Measurements from ENCODE around the gene DIP2A. TPM values are rescaled to one million over a fixed set of nuclear protein-coding genes. Genes with fewer than 3 reads are reported as not detected.

DIP2A gene
- polyA plus RNA-seq, 4 donors, result 13.8 to 42.9 (median 22.8) TPM

GRCh38 chr21:46585191-46585953 lies 126.7 kb downstream of the DIP2A start:
- Histone ChIP-seq H3K4me3 (ENCODE audit: low read depth in 1 of 3, low read length in 3 of 3) (no peak overlapping the region), H3K27me3 (ENCODE audit: control insufficient read depth in 3 of 3, insufficient read depth in 3 of 3, low read length in 3 of 3) (no peaks in the 10 kb centered on the region), H3K27ac (ENCODE audit: low read depth in 1 of 3, low read length in 2 of 3) (no peak overlapping the region), H3K4me1 (ENCODE audit: control insufficient read depth in 3 of 3, insufficient read depth in 2 of 3, low read depth in 1 of 3, low read length in 2 of 3) (no peaks in the 10 kb centered on the region), H3K36me3 (ENCODE audit: control insufficient read depth in 3 of 3, insufficient read depth in 2 of 3, low read depth in 1 of 3, low read length in 3 of 3) (peaks cover 0 to 6% (median 6%) of the 10 kb centered on the region in 3 donors), H3K9me3 (ENCODE audit: control insufficient read depth in 2 of 2, insufficient read depth in 1 of 2, low read depth in 1 of 2, low read length in 1 of 2) (peaks cover 2 to 24% of the 10 kb centered on the region in 2 donors)
- WGBS, 3 donors, result 64 to 91% (median 75%) methylated on average over 7 of the region's 7 CpGs
- DNase-seq (no peak), FAIRE-seq (no peak)

DNA sequence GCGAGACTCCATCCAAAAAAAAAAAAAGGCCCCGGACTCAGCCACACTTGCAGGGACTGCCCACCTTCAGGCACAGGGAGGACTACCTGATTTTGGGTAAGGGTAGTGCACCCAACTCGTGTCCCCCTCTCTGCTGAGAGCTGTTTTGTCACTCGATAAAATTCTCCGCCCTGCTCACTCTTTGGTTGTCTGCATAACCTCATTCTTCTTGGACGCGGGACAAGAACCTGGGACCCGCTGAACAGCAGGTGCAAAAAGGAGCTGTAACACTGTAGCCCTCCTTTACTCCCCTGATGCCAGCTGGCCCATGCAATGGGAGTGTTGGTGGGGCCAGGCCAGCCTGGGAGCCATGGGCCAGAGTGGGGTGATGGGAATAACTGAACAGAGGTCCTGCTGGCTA lies 135.6 kb downstream of the DIP2A start:
- WGBS, 3 donors, result 74 to 84% (median 75%) methylated on average over 8 of the region's 8 CpGs
- Histone ChIP-seq H3K4me1 (ENCODE audit: control insufficient read depth in 3 of 3, insufficient read depth in 2 of 3, low read depth in 1 of 3, low read length in 2 of 3) (no peaks in the 10 kb centered on the region), H3K9me3 (ENCODE audit: control insufficient read depth in 2 of 2, insufficient read depth in 1 of 2, low read depth in 1 of 2, low read length in 1 of 2) (peaks cover 0 to 22% of the 10 kb centered on the region in 2 donors), H3K27ac (ENCODE audit: low read depth in 1 of 3, low read length in 2 of 3) (no peak overlapping the region), H3K4me3 (ENCODE audit: low read depth in 1 of 3, low read length in 3 of 3) (no peak overlapping the region), H3K27me3 (ENCODE audit: control insufficient read depth in 3 of 3, insufficient read depth in 3 of 3, low read length in 3 of 3) (no peaks in the 10 kb centered on the region), H3K36me3 (ENCODE audit: control insufficient read depth in 3 of 3, insufficient read depth in 2 of 3, low read depth in 1 of 3, low read length in 3 of 3) (no peaks in the 10 kb centered on the region)
- FAIRE-seq, result no peak
- no peak for DNase-seq

GRCh38 chr21:46596201-46596600 lies 137.5 kb downstream of the DIP2A start:
- Histone ChIP-seq H3K27ac (ENCODE audit: low read depth in 1 of 3, low read length in 2 of 3) (no peak overlapping the region), H3K4me1 (ENCODE audit: control insufficient read depth in 3 of 3, insufficient read depth in 2 of 3, low read depth in 1 of 3, low read length in 2 of 3) (no peaks in the 10 kb centered on the region), H3K9me3 (ENCODE audit: control insufficient read depth in 2 of 2, insufficient read depth in 1 of 2, low read depth in 1 of 2, low read length in 1 of 2) (peaks cover 0 to 22% of the 10 kb centered on the region in 2 donors), H3K27me3 (ENCODE audit: control insufficient read depth in 3 of 3, insufficient read depth in 3 of 3, low read length in 3 of 3) (no peaks in the 10 kb centered on the region), H3K4me3 (ENCODE audit: low read depth in 1 of 3, low read length in 3 of 3) (no peak overlapping the region), H3K36me3 (ENCODE audit: control insufficient read depth in 3 of 3, insufficient read depth in 2 of 3, low read depth in 1 of 3, low read length in 3 of 3) (no peaks in the 10 kb centered on the region)
- 91 to 100% (median 100%) methylated on average over 1 of the region's 1 CpG for WGBS, 3 donors
- DNase-seq (no peak), FAIRE-seq (no peak)

DNA sequence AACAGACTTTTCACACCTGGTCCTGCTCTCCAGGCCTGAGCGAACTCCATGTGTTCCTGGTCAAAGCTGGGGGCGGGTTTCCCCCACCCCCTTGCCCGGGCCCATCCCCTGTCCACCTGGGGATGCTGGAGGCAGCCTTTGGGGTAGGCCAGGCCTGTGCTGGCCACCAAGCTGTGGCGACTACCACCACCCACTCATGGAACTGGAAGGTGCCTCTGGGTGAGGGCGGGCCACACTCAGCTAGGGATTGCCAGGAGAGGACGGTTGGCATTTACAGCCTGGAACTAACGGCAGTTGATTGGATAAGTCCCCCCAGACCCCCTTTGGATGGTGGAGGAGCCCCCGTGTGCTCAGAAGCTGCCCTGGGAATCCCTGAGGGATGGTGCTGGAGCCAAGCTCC lies 138.3 kb downstream of the DIP2A start:
- DNase-seq, result no peak
- no peak for FAIRE-seq
- no peak overlapping the region for H3K4me3 ChIP-seq (ENCODE audit: low read depth in 1 of 3, low read length in 3 of 3)
- peaks cover 0 to 21% of the 10 kb centered on the region in 2 donors for H3K9me3 ChIP-seq (ENCODE audit: control insufficient read depth in 2 of 2, insufficient read depth in 1 of 2, low read depth in 1 of 2, low read length in 1 of 2)
- WGBS, 3 donors, result 86 to 92% (median 86%) methylated on average over 8 of the region's 8 CpGs
- no peak overlapping the region for H3K27ac ChIP-seq (ENCODE audit: low read depth in 1 of 3, low read length in 2 of 3)
- no peaks in the 10 kb centered on the region for H3K27me3 ChIP-seq (ENCODE audit: control insufficient read depth in 3 of 3, insufficient read depth in 3 of 3, low read length in 3 of 3)
- H3K4me1 ChIP-seq (ENCODE audit: control insufficient read depth in 3 of 3, insufficient read depth in 2 of 3, low read depth in 1 of 3, low read length in 2 of 3), result no peaks in the 10 kb centered on the region
- no peaks in the 10 kb centered on the region for H3K36me3 ChIP-seq (ENCODE audit: control insufficient read depth in 3 of 3, insufficient read depth in 2 of 3, low read depth in 1 of 3, low read length in 3 of 3)

GRCh38 chr21:46597896-46598343 lies 139.2 kb downstream of the DIP2A start:
- Histone ChIP-seq H3K4me3 (ENCODE audit: low read depth in 1 of 3, low read length in 3 of 3) (no peak overlapping the region), H3K27me3 (ENCODE audit: control insufficient read depth in 3 of 3, insufficient read depth in 3 of 3, low read length in 3 of 3) (no peaks in the 10 kb centered on the region), H3K9me3 (ENCODE audit: control insufficient read depth in 2 of 2, insufficient read depth in 1 of 2, low read depth in 1 of 2, low read length in 1 of 2) (peaks cover 0 to 15% of the 10 kb centered on the region in 2 donors), H3K27ac (ENCODE audit: low read depth in 1 of 3, low read length in 2 of 3) (no peak overlapping the region), H3K4me1 (ENCODE audit: control insufficient read depth in 3 of 3, insufficient read depth in 2 of 3, low read depth in 1 of 3, low read length in 2 of 3) (no peaks in the 10 kb centered on the region), H3K36me3 (ENCODE audit: control insufficient read depth in 3 of 3, insufficient read depth in 2 of 3, low read depth in 1 of 3, low read length in 3 of 3) (no peaks in the 10 kb centered on the region)
- DNase-seq (no peak), FAIRE-seq (no peak)
- WGBS, 3 donors, result 89 to 94% (median 90%) methylated on average over 20 of the region's 20 CpGs

- DNase-seq, result peak in 1 of 2 donors; percentile 17
- Histone ChIP-seq H3K4me1 (ENCODE audit: control insufficient read depth in 3 of 3, insufficient read depth in 2 of 3, low read depth in 1 of 3, low read length in 2 of 3) (no peaks in the 10 kb centered on the region), H3K36me3 (ENCODE audit: control insufficient read depth in 3 of 3, insufficient read depth in 2 of 3, low read depth in 1 of 3, low read length in 3 of 3) (no peaks in the 10 kb centered on the region)
These were observed 140.2 kb downstream of the DIP2A start for GRCh38 chr21:46598581-46599572.

GRCh38 chr21:46600305-46600704 lies 141.6 kb downstream of the DIP2A start:
- Histone ChIP-seq H3K36me3 (ENCODE audit: control insufficient read depth in 3 of 3, insufficient read depth in 2 of 3, low read depth in 1 of 3, low read length in 3 of 3) (no peaks in the 10 kb centered on the region), H3K4me1 (ENCODE audit: control insufficient read depth in 3 of 3, insufficient read depth in 2 of 3, low read depth in 1 of 3, low read length in 2 of 3) (no peaks in the 10 kb centered on the region), H3K4me3 (ENCODE audit: low read depth in 1 of 3, low read length in 3 of 3) (no peak overlapping the region), H3K27ac (ENCODE audit: low read depth in 1 of 3, low read length in 2 of 3) (no peak overlapping the region), H3K27me3 (ENCODE audit: control insufficient read depth in 3 of 3, insufficient read depth in 3 of 3, low read length in 3 of 3) (no peaks in the 10 kb centered on the region), H3K9me3 (ENCODE audit: control insufficient read depth in 2 of 2, insufficient read depth in 1 of 2, low read depth in 1 of 2, low read length in 1 of 2) (no peaks in the 10 kb centered on the region)
- 49 to 69% (median 58%) methylated on average over 5 of the region's 5 CpGs for WGBS, 3 donors
- DNase-seq, result no peak
- FAIRE-seq, result no peak

More at GRCh38 chr21:46598581-46599572, 140.2 kb downstream of the DIP2A start:
- H3K4me3 ChIP-seq (ENCODE audit: low read depth in 1 of 3, low read length in 3 of 3), result no peak overlapping the region
- no peak for FAIRE-seq
- H3K9me3 ChIP-seq (ENCODE audit: control insufficient read depth in 2 of 2, insufficient read depth in 1 of 2, low read depth in 1 of 2, low read length in 1 of 2), result peaks cover 0 to 12% of the 10 kb centered on the region in 2 donors
- no peak overlapping the region for H3K27ac ChIP-seq (ENCODE audit: low read depth in 1 of 3, low read length in 2 of 3)
- H3K27me3 ChIP-seq (ENCODE audit: control insufficient read depth in 3 of 3, insufficient read depth in 3 of 3, low read length in 3 of 3), result no peaks in the 10 kb centered on the region
- WGBS, 3 donors, result 80 to 83% (median 81%) methylated on average over 38 of the region's 38 CpGs

DNA sequence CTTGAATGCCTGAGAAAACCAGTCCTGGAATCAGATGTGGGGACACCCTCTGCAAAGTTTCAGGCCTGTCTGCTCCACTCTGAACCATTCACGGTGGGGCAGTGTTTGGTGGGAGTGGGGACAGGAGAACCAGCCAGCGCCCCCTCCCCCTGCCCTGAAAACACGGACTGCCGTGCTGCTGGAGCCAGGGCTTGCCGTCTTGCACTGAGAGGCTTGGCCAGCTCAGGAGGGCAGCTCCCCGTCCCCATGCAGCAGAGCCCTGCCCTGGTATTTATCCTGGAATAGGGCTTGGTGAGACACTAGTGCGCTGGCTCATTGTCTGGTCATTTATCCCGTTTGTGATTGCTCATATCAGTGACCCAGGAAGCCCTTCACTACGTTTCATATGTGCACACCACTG lies 142.3 kb downstream of the DIP2A start:
- no peak overlapping the region for H3K27ac ChIP-seq (ENCODE audit: low read depth in 1 of 3, low read length in 2 of 3)
- 51 to 68% (median 56%) methylated on average over 9 of the region's 9 CpGs for WGBS, 3 donors
- H3K27me3 ChIP-seq (ENCODE audit: control insufficient read depth in 3 of 3, insufficient read depth in 3 of 3, low read length in 3 of 3), result no peaks in the 10 kb centered on the region
- H3K9me3 ChIP-seq (ENCODE audit: control insufficient read depth in 2 of 2, insufficient read depth in 1 of 2, low read depth in 1 of 2, low read length in 1 of 2), result no peaks in the 10 kb centered on the region
- H3K4me1 ChIP-seq (ENCODE audit: control insufficient read depth in 3 of 3, insufficient read depth in 2 of 3, low read depth in 1 of 3, low read length in 2 of 3), result no peaks in the 10 kb centered on the region
- no peak overlapping the region for H3K4me3 ChIP-seq (ENCODE audit: low read depth in 1 of 3, low read length in 3 of 3)
- no peaks in the 10 kb centered on the region for H3K36me3 ChIP-seq (ENCODE audit: control insufficient read depth in 3 of 3, insufficient read depth in 2 of 3, low read depth in 1 of 3, low read length in 3 of 3)
- FAIRE-seq (no peak), DNase-seq (no peak)

Measured in small intestine (tissue), 7 donors.